DMS79 (cell line): ENCODE measurements around the gene NODAL.
"Not testable (repeated sequence)": the region's sequence is repeated elsewhere in the genome, so short reads cannot be mapped to it uniquely, and the experiment has no call there.

ENCODE experiments used
- DNase-seq: peaks from one replicate; lab custom pipeline; 2025; lab: John Stamatoyannopoulos, UW

The NODAL gene

GRCh38 chr10:70441161-70441894, at the start of gene NODAL:
NODAL (minus strand) TSS chr10:70441681; CDS start chr10:70441667, 14 bp downstream.
- no peak for DNase-seq

GRCh38 chr10:70490142-70490541, 48.7 kb upstream of the NODAL start:
- DNase-seq = no peak

DNA sequence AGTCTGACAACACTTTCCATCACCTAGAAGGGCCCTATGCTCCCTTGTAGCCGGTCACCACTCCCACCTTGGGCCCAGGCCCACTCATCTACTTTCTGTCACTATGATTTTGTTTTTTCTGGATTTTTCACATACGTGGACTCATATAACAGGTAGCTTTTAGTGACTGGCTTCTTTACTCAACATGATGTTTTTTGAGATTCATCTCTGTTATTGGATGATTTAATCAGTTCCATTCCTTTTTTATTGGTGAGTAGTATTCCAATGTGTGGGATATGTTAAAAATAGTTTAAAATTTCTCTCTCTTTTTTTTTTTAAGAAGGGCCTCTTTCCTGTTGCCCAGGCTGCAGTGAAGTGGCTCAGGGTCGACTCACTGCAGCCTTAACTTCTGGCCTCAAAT, 46.3 kb upstream of the NODAL start:
- no peak for DNase-seq

DNA sequence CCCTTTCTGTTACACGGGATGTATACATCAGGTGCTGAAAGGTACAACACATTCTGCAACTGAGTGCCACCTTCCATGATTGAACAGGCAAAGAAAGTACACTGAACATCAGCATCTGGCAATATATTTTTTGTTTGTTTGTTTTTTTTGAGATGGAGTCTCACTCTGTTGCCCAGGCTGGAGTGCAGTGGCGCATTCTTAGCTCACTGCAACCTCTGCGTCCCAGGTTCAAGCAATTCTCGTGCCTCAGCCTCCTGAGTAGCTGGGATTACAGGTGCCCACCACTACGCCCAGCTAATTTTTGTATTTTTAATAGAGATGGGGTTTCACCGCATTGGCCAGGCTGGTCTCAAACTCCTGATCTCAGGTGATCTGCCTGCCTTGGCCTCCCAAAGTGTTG, 42.4 kb upstream of the NODAL start:
- not testable (repeated sequence) for DNase-seq

- no peak for DNase-seq
Measured at GRCh38 chr10:70482982-70483760, 41.7 kb upstream of the NODAL start.

DNA sequence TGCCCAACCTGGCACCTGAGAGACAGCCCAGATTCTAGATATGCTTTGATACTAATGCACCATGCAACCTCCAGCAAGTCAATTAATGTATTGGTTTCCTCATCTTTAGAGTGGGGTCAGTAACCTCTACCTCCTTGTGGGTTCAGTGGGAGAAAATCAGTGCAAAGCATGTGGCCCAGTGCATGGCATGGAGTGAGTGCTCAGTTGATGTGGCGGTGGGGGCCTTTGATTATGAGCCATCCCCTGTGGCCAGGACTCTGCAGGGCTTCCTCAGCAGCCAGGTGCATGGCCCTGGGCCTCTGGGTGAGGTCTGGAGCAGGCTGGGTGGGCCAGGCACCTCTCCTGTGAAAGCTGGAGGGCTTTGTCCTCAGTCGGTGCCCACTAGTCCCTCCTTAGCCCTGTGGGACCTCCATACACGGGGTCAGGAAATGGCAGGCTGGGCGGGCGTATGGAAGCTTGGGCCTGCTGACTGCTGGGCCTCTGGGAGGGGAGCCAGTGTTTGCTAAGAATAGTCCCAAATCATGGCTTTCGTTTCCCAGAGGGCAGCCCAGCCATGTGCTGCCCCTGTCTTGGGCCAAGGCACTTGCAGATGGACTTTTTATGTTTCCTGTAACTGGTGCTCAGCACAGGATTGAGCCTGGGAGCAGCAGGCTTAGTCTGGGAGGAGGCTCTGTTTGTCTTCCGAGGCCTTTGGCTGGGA, 40.5 kb upstream of the NODAL start:
- no peak for DNase-seq

DNA sequence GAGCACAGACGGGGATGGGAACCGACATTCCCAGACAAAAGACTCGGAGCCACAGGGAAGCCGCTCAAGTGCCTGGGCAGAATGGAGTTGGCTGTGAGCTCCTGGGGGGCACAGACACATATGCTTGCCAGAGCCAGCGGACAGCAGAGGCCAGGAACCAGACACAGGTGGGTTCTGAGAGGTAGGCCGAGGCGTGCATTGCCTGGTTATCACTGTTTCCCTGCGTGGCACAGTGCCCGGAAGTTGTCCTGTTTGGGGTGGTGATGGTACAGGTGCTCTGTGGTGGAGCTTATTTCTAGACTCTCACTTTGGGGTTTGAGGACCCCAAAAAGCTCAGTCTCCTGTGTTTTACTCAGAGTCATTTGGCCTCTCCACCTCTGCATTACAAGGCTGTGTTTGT, 39.6 kb upstream of the NODAL start:
- no peak for DNase-seq

- DNase-seq = no peak
Measured at GRCh38 chr10:70480239-70480861, 38.9 kb upstream of the NODAL start.

- no peak for DNase-seq
Measured at GRCh38 chr10:70479626-70480238, 38.3 kb upstream of the NODAL start.

DNA sequence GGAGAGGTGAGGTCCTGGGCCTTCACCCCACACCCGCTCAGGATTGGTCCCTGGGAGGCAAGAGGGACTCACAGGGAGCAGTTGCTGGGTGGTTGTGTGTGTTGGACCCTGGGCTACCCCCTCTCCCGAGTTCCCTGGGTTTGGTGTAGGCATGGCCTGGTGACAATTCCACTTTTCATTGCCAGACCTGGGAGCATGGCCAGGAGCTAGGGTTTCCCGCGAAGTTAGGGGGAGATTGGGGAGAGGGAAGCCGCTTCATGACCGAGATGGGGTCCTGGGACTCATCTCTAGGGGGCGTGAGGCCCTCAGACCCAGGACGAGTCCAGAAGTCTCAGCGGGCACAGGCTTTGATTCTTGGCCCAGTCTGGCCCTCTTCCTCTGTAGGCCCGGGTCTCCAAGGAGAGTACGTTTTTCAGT, 37.7 kb upstream of the NODAL start:
- DNase-seq = no peak

- no peak for DNase-seq
Measured at GRCh38 chr10:70478191-70479164, 37.0 kb upstream of the NODAL start, which contains the start of gene PALD1. PALD1 (plus strand) TSS chr10:70478767; CDS start chr10:70525952, 47,185 bp downstream.

GRCh38 chr10:70477661-70478162, 36.2 kb upstream of the NODAL start:
- DNase-seq = no peak

GRCh38 chr10:70476249-70477035, 35.0 kb upstream of the NODAL start:
- no peak for DNase-seq

DNA sequence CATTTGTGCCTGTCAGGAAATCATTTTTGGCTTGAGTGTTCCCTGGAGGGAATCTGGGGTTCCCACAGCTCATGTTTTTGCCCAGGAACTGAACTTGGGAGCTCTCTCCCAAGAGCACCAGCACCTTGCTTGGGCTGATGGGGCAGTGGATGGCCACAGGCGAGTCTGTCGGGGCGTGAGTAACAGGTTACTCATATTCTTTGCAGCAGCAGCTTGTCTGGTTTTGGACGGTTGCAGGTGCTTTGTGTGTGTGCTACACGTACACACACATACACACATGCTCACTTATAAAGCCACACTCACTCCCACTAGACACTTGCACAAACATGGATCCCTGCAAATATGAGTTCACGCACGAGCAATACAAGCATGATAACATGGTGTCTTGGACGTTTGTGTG, 34.2 kb upstream of the NODAL start:
- DNase-seq = no peak

GRCh38 chr10:70474780-70475179, 33.3 kb upstream of the NODAL start:
- no peak for DNase-seq

- no peak for DNase-seq
Measured at GRCh38 chr10:70472799-70473454, 31.4 kb upstream of the NODAL start.

- no peak for DNase-seq
Measured at GRCh38 chr10:70466951-70467350, 25.5 kb upstream of the NODAL start.

DNA sequence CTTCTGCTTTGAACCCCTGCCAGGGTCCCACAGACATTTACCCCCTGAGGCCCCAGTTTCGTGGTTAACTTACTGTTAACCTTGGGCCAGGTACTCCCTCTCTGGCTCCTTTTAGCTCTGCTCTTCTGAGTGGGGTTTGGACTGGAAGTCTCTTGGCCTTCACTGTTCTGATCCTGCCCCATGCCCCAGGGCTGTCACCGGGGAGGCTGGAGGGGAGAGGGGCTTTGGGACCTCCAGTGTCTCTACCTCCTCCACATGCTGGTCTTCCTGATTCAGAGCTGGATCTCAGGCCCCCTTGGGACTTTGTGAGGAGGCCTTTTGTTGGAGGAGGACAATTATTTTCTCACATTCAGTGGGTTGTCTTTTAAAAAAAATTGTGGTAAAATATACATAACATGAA, 24.4 kb upstream of the NODAL start:
- no peak for DNase-seq

DNA sequence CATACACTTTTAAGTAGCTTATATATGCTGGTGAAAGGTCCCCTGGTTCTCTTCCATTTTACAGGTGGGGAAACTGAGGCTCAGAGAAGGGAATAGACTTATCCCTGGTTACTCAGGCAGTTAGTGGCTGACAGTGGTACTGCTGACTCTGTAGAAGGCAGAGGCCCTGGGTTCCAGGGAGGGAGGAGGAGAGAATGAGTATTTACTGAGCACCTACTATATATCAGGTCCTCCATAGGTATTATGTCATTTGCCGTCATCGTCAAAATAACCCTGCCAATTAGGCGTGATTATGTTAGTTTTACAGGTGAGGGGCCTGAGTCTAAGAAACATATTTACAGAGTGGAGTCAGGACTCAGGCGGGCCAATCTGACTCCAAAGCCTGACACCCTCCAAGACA, 23.8 kb upstream of the NODAL start:
- no peak for DNase-seq
